Fibroblast of pulmonary artery (primary cell): Measurements from ENCODE around the gene UBTD1.
"Not testable (repeated sequence)": the region's sequence is repeated elsewhere in the genome, so short reads cannot be mapped to it uniquely, and the experiment has no call there.

Experiments used
- DNase-seq: peaks from one replicate; pipeline ENCODE4 v3.0.0-alpha.2; 2010; ENCODE audit warnings: low read depth
- H3K4me3 ChIP-seq: replicated peaks from 2 replicates; pipeline ENCODE4 v1.5.1; 2011; ENCODE audit warnings: low read depth, mild to moderate bottlenecking, control low read depth, low read length, moderate library complexity
- CTCF ChIP-seq: IDR thresholded peaks from 2 replicates; pipeline ENCODE4 v1.5.1; 2011; ENCODE audit warnings: mild to moderate bottlenecking, control low read depth, low read length, inconsistent platforms; ENCODE audit errors: missing control alignments

UBTD1 gene

GRCh38 chr10:97551271-97551670 lies 52.5 kb downstream of the UBTD1 start:
- TF ChIP-seq CTCF, result no peak
- H3K4me3 ChIP-seq, result no peak overlapping the region
- no peak for DNase-seq

GRCh38 chr10:97553575-97554031 lies 54.9 kb downstream of the UBTD1 start:
- peak; percentile 75 for DNase-seq
- no peak overlapping the region for H3K4me3 ChIP-seq

GRCh38 chr10:97554336-97554735 lies 55.6 kb downstream of the UBTD1 start:
- H3K4me3 ChIP-seq, DNase-seq: not testable (repeated sequence)

More at GRCh38 chr10:97553575-97554031, 54.9 kb downstream of the UBTD1 start:
- peak; percentile 97 for TF ChIP-seq CTCF

GRCh38 chr10:97555541-97555940 lies 56.8 kb downstream of the UBTD1 start:
- not testable (repeated sequence) for H3K4me3 ChIP-seq, DNase-seq

GRCh38 chr10:97560731-97561381 lies 62.1 kb downstream of the UBTD1 start:
- not testable (repeated sequence) for H3K4me3 ChIP-seq, DNase-seq

- H3K4me3 ChIP-seq, DNase-seq: not testable (repeated sequence)
Observed at GRCh38 chr10:97561386-97562077, 62.8 kb downstream of the UBTD1 start.

- not testable (repeated sequence) for DNase-seq, H3K4me3 ChIP-seq
Observed at GRCh38 chr10:97562329-97562728, 63.6 kb downstream of the UBTD1 start.

- no peak for DNase-seq
- no peak for TF ChIP-seq CTCF
- H3K4me3 ChIP-seq, result no peak overlapping the region
Observed at GRCh38 chr10:97563337-97563736, 64.6 kb downstream of the UBTD1 start.

- no peak for TF ChIP-seq CTCF
- DNase-seq, result no peak
- no peak overlapping the region for H3K4me3 ChIP-seq
Observed at GRCh38 chr10:97564776-97565175, 66.1 kb downstream of the UBTD1 start.
